ENCODE results near the gene CAMK2B.
"Not testable (repeated sequence)": the region's sequence is repeated elsewhere in the genome, so short reads cannot be mapped to it uniquely, and the experiment has no call there.

Gene CAMK2B

GRCh38 chr7:44215531-44215930 lies 109.9 kb downstream of the CAMK2B start:
- no peak for DNase-seq

GRCh38 chr7:44213877-44214388 lies 111.5 kb downstream of the CAMK2B start:
- no peak for DNase-seq

GRCh38 chr7:44213206-44213876 lies 112.1 kb downstream of the CAMK2B start:
- no peak for DNase-seq

- no peak for DNase-seq
These were observed 112.7 kb downstream of the CAMK2B start for GRCh38 chr7:44212581-44213184.

GRCh38 chr7:44212018-44212417 lies 113.4 kb downstream of the CAMK2B start:
- no peak for DNase-seq

GRCh38 chr7:44211126-44211675 lies 114.2 kb downstream of the CAMK2B start:
- no peak for DNase-seq

GRCh38 chr7:44210107-44210506 lies 115.3 kb downstream of the CAMK2B start:
- no peak for DNase-seq

- DNase-seq: no peak
These were observed 117.3 kb downstream of the CAMK2B start for GRCh38 chr7:44208085-44208484.

- DNase-seq: no peak
These were observed 119.4 kb downstream of the CAMK2B start for GRCh38 chr7:44206008-44206407.

- peak in 1 of 4 experiments; percentile 7 for DNase-seq
These were observed 123.6 kb downstream of the CAMK2B start for GRCh38 chr7:44201813-44202212.

- peak; percentile 94 to 97 (median 97) for DNase-seq
These were observed 124.5 kb downstream of the CAMK2B start, which contains the start of gene YKT6 for GRCh38 chr7:44200699-44201461. Gene YKT6 (plus strand): TSS chr7:44200978. CDS start chr7:44201136, 158 bp downstream.

- not testable (repeated sequence) for DNase-seq
These were observed 125.2 kb downstream of the CAMK2B start for GRCh38 chr7:44200163-44200562.

- no peak for DNase-seq
These were observed 127.9 kb downstream of the CAMK2B start for GRCh38 chr7:44197474-44197873.

GRCh38 chr7:44196450-44196872 lies 128.9 kb downstream of the CAMK2B start:
- DNase-seq: peak; percentile 56 to 69 (median 63)

- peak in 3 of 4 experiments; percentile 27 to 34 (median 27) for DNase-seq
These were observed 129.5 kb downstream of the CAMK2B start for GRCh38 chr7:44195889-44196288.

- no peak for DNase-seq
These were observed 130.7 kb downstream of the CAMK2B start for GRCh38 chr7:44194562-44195145.

GRCh38 chr7:44194069-44194468 lies 131.3 kb downstream of the CAMK2B start:
- peak in 1 of 4 experiments; percentile 13 for DNase-seq

GRCh38 chr7:44193011-44193802 lies 132.2 kb downstream of the CAMK2B start:
- DNase-seq: no peak

- DNase-seq: no peak
These were observed 134.2 kb downstream of the CAMK2B start for GRCh38 chr7:44191171-44191570.

- no peak for DNase-seq
These were observed 135.2 kb downstream of the CAMK2B start for GRCh38 chr7:44189993-44190872.
